ENCODE measurements around the gene OPCML.

The OPCML gene

GRCh38 chr11:133172349-133172748 lies 360.0 kb downstream of the OPCML start:
- no peak for TF ChIP-seq CTCF (IDR thresholded peaks at IDR 0.05; ENCODE audit: borderline replicate concordance, insufficient read depth, low read depth, low read length)

GRCh38 chr11:133171374-133171773 lies 360.9 kb downstream of the OPCML start:
- no peak for TF ChIP-seq CTCF (IDR thresholded peaks at IDR 0.05; ENCODE audit: borderline replicate concordance, insufficient read depth, low read depth, low read length)
- no peak overlapping the region for H3K4me3 ChIP-seq (ENCODE audit: low read depth, low read length)

More at GRCh38 chr11:133172349-133172748, 360.0 kb downstream of the OPCML start:
- no peak overlapping the region for H3K4me3 ChIP-seq (ENCODE audit: low read depth, low read length)

GRCh38 chr11:133168016-133168415 lies 364.3 kb downstream of the OPCML start:
- H3K4me3 ChIP-seq (ENCODE audit: low read depth, low read length), result no peak overlapping the region
- TF ChIP-seq CTCF (IDR thresholded peaks at IDR 0.05; ENCODE audit: borderline replicate concordance, insufficient read depth, low read depth, low read length), result no peak

DNA sequence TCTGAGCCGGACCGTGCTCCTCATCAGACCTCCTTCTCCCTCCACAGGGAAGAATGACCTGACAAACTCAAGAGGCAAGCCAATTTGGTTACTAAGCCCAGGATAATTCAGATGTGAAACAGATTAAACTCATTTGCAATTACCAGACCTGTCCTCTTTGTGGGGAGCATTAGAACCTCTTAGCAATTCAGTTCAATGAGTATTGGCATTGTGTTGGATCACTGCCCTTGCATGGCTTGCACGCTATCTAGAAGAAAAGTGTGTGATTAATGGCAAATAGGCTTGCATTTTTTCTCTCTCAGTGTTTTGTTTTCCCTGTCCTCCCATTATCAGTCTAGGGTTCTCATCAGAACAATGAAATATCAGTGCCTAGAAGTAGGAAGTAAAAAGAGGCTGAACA lies 365.6 kb downstream of the OPCML start:
- no peak overlapping the region for H3K4me3 ChIP-seq (ENCODE audit: low read depth, low read length)
- no peak for TF ChIP-seq CTCF (IDR thresholded peaks at IDR 0.05; ENCODE audit: borderline replicate concordance, insufficient read depth, low read depth, low read length)

GRCh38 chr11:133164986-133165385 lies 367.3 kb downstream of the OPCML start:
- no peak overlapping the region for H3K4me3 ChIP-seq (ENCODE audit: low read depth, low read length)
- no peak for TF ChIP-seq CTCF (IDR thresholded peaks at IDR 0.05; ENCODE audit: borderline replicate concordance, insufficient read depth, low read depth, low read length)

- TF ChIP-seq CTCF (IDR thresholded peaks at IDR 0.05; ENCODE audit: borderline replicate concordance, insufficient read depth, low read depth, low read length), result peak; percentile 60
Observed at GRCh38 chr11:133163463-133164419, 368.6 kb downstream of the OPCML start.

DNA sequence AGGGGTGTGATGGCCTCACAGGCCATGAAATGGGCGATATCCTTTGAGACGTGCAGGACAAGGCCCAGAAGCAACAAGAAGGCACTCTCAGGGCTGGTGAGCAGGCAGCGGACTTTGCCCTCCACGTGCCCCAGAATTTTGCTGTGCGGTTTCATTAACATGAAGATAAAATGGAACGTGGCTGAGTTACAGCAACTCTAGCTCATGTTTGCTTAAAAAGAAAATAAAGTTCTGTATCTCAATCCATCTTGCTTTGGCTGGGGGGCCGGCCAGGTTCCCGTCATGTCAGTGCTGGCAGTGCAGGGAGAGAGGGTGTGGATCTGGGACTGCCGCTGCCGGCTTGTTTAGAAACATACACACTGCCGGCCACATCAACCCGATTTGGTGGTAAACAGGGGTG lies 370.1 kb downstream of the OPCML start:
- H3K4me3 ChIP-seq (ENCODE audit: low read depth, low read length), result no peak overlapping the region
- TF ChIP-seq CTCF (IDR thresholded peaks at IDR 0.05; ENCODE audit: borderline replicate concordance, insufficient read depth, low read depth, low read length), result no peak

More at GRCh38 chr11:133163463-133164419, 368.6 kb downstream of the OPCML start:
- no peak overlapping the region for H3K4me3 ChIP-seq (ENCODE audit: low read depth, low read length)
